HL-60 (cell line): ENCODE results near the gene KCTD16.

Experiments
- CTCF ChIP-seq: IDR thresholded peaks from one replicate; pipeline ENCODE4 v1.5.1; 2011; ENCODE audit warnings: low read length, control low read depth, inconsistent platforms; ENCODE audit not compliant: insufficient read depth
- POLR2AphosphoS5 ChIP-seq: IDR thresholded peaks from 2 replicates; pipeline ENCODE4 v1.6.1; 2012; ENCODE audit warnings: low read depth

DNA sequence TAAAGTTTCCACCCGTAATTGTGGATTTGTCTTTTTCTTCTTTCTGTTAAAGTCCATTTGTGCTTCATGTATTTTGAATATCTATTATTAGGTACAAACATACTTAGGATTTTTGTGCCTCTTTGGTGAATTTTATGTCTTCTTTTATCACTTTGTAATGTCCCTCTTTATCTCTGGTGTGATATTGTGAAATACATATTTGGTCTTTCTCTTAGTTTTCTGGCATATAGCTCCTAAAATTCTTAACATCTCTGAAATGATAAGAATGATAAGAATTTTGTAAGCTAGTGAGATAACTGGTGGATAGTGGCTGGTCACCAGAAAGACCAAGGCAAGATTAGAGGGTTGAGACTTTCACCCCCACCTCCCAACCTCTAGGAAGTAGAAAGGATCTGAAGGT, 111.1 kb downstream of the KCTD16 start:
- TF ChIP-seq CTCF (no peak), POLR2AphosphoS5 (no peak)
